GM19467 (cell line): Measurements from ENCODE around the gene MUC20.
"Not testable (repeated sequence)": the region's sequence is repeated elsewhere in the genome, so short reads cannot be mapped to it uniquely, and the experiment has no call there.

Experiments
- ATAC-seq: cut with Tn5 transposase; IDR thresholded peaks from one replicate; pipeline ENCODE4 v1.9.1; 2021; ENCODE audit warnings: mild to moderate bottlenecking, moderate library complexity; ENCODE audit not compliant: unreplicated experiment

Gene MUC20

GRCh38 chr3:195692781-195693427 lies 27.9 kb upstream of the MUC20 start:
- ATAC-seq: no peak

DNA sequence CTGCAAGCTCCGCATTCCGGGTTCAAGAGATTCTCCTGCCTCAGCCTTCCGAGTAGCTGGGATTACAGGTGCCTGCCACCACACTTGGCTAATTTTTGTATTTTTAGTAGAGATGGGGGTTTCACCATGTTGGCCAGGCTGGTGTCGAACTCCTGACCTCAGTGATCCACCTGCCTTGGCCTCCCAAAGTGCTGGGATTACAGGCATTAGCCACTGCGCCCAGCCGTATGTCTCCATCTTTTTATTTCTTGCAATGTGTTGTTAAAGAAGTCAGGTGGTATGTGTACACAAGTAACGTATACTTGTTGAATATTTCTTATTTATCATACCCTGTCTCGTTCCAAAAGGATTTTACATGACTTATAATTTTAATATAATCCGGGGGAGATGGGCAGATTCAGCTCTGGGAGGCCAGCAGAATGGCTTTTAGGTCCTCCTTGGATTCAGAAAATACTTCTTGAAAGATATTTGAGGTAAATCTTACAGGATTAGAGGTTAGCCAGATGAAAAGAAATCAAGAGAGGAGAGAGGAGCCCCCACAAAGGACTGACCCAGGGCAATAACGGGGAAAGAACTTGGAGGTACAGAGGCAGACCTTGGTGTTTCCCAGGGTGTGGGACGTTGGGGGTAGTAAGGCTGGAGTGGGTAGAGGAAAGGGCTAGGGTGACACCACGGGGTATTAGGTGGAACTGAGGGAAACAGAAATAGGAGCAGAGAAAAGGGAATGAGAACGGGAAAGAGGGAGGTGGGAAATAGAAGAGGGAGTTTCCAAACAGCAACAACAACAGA lies 27.2 kb upstream of the MUC20 start:
- ATAC-seq: no peak

DNA sequence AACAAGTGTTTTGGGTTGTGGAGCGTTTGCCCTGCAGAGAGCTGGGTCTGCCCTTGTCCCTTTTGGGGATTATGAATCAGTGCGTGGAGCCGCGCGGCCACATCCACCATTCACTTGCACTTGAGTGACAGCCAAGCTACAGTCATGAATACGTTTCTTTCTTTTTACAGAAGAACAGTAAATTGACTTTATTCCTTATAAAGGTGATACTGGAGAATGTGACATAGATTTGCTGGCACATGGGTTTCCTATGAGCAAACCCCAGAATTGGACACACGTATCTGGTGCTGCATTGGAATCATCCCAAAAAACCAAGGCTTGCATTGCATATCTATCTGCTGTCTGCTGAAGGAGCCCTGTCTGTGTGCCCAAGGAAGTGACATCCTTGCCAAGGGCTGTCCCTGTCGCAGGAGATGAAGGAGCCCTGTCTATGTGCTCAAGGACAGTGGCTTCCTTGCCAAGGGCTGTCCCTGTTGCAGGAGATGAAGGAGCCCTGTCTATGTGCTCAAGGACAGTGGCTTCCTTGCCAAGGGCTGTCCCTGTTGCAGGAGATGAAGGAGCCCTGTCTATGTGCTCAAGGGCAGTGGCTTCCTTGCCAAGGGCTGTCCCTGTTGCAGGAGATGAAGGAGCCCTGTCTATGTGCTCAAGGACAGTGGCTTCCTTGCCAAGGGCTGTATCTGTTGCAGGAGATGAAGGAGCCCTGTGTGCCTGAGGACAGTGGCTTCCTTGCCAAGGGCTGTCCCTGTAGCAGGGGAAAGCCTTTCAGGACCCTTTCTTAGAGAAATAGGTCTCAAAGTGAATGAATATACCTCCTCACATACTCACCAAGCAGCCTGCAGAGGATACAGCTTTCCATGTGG lies 26.3 kb upstream of the MUC20 start:
- not testable (repeated sequence) for ATAC-seq

DNA sequence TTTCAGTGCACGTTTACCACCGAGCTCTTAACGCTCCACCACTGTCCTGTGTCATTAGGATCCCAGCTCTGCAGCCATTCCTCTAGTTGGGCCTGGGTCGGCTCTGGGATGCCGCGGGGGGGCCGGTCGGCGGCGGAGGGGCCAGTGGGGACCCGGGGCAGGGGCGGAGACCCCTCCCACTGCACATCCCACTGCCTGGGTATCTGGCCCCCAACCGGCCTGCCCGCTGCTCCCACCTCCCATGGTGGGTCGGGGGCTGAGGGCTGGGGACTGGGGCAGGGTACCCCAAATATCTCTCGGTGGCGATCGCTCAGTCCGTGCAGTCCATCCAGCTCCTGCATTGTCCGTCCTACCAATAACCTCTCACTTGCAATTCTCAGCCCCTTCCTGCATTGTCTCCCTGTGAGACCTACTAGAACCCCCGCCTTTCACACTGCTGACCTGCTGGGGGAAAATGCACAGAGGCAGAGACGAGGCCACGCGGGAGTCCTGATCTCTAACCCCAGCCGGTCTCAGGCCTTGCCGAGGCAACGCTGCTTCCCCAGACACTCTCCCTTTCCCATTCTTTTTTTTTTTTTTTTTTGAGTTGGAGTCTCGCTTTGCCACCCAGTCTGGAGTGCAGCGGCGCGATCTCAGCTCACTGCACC lies 24.0 kb upstream of the MUC20 start:
- no peak for ATAC-seq

- ATAC-seq: no peak
These were observed 23.0 kb upstream of the MUC20 start for GRCh38 chr3:195697582-195698324.

DNA sequence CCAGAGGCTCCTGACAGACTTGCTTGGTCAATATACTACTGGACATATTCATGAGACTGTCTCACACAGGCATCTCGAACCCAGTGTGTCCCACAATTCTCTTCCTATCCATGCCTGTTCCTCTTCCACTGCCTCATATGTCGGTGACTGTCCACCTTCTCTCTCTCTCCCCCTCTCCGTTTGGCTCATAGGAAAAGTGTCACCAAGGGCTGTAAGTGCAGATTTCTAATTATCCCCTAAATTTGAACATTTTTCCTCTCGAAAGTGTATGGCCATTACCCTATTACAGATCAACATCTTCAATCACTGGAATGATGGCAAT lies 22.5 kb upstream of the MUC20 start:
- no peak for ATAC-seq

GRCh38 chr3:195698647-195699387 lies 22.0 kb upstream of the MUC20 start:
- no peak for ATAC-seq

- no peak for ATAC-seq
These were observed 21.4 kb upstream of the MUC20 start for GRCh38 chr3:195699388-195699771.

- no peak for ATAC-seq
These were observed 20.9 kb upstream of the MUC20 start for GRCh38 chr3:195699860-195700259.

- no peak for ATAC-seq
These were observed 20.5 kb upstream of the MUC20 start for GRCh38 chr3:195700319-195700718.

DNA sequence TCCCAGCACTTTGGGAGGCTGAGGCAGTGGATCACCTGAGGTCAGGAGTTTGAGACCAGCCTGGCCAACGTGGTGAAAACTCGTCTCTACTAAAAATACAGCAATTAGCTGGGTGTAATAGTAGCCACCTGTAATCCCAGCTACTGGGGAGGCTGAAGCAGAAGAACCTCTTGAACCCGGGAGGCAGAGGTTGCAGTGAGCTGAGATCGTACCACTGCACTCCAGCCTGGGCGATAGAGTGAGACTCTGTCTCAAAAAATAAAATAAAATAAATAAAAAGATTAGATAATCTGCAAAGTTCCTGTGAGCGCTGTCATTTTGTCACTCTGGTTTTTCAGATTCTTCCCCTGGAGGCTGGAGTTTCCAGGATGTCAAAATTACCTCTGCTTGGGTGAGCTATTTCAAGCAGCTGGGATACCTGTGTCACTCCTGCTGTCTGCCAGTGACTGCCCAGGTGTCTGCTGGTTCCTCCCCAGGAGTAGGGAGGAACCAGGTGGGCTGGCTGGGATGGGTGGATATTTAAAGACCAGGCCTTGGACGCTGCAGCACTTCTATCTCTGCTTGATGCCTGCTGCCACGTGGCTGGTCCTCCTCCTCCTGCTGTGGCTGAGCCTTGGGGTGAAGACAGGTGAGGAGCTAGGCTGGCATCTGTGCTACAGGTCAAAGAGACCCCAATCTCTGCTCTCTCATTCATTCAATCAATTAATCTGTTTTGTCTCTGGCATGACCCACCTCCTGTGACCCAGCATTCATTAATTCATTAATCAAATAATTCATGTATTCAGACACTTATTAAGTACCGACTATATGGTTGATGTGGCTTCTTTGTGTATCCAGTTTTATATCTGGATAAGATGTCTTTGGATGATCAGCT lies 19.5 kb upstream of the MUC20 start:
- no peak for ATAC-seq

- no peak for ATAC-seq
These were observed 17.0 kb upstream of the MUC20 start for GRCh38 chr3:195703776-195704175.

DNA sequence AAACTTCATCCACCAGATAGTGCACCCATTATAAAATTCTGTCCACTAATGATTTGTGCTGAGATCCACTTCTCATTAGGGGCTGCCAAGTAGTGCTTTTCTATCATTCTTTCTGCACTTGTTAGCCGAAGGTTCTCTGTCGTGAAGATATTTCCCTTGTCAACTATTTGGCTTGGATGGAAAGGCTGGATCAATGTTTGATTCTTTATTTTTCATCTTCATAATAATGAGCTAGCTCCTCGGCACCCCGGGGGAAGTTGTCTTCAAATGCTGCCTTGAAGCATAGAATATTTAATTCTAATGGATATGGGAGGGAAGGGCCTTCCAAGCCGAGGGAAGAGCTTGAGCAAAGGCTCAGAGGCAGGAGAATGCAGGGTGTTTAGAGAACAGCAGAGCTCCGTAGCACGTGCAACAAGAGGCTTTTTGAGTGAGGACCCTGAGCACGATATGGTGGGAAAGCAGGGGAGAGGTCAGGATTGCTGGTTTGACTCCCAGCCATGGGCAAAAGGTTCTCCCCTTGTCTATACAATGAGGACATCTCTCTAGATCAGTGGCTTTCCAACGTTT lies 16.3 kb upstream of the MUC20 start:
- ATAC-seq: no peak

GRCh38 chr3:195705081-195705991 lies 15.4 kb upstream of the MUC20 start:
- ATAC-seq: no peak

GRCh38 chr3:195708061-195708460 lies 12.7 kb upstream of the MUC20 start:
- no peak for ATAC-seq

DNA sequence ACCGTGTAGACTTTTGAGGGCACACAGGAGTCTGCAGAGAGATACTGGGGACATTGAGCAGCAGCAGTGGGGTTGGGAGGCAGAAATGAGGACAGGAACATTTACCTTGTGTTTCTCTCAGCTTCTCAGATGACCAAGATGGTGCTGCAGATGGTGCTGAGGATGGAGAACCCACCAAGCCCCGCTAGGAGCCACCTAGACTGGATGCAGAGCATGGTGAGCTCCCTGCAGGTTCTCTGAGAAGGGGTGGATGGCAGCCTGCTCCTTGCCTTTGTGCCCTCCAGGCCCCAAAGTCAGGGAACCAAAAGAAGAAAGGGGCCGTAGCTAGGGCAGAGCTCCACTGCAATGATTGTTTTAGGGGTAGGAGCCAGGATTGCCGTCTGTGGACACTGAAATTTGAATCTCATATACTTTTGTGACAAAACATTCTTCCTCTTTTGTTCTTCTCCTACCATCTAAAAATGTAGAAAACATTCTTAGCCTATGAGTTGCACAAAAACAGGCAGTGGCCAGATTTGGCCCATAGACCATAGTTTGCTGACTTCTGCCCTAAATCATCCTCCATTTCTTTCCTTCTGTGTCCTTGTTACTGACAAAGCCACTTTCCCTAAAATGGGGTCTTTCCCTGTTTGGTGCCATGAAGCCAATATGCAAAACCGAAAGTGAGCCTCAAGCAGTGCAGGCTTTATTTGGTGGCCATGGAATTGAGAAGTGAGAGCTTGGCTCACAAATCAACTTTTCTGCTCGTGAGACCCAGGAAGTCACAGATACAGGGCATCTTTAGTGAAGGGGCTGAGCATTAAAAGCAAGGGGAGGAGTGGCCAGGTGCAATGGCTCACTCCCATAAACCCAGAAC lies 11.9 kb upstream of the MUC20 start:
- ATAC-seq: no peak

DNA sequence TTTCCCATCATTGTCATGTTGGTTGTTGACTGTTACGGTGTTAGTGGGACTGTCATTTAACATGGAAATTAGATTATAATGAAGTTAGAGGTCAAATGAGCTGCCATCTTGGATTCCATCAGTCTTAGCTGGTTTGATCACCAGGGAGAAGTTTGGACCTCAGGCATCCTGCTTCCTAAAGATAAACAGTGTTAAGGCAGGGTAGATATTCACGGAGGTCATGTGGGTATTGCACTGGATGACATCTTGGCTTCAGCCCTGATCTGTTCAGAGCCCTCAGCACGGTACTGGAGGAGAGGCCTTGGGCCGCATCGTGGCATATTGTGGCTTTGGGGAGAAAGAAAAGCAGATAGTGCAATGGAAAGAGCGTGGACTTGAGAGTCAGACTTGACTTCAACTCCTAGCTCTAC lies 11.1 kb upstream of the MUC20 start:
- no peak for ATAC-seq
